PFSK-1 (cell line): ENCODE measurements around the gene RUNX2.

Experiments used
- FOXP2 ChIP-seq: optimal IDR thresholded peaks from 2 replicates; pipeline ENCODE3; 2011; ENCODE audit warnings: borderline replicate concordance, control low read depth, inconsistent platforms; ENCODE audit not compliant: insufficient read depth; ENCODE audit errors: extremely low read length, extremely low read depth
- POLR2AphosphoS5 ChIP-seq: IDR thresholded peaks from 2 replicates; pipeline ENCODE4 v1.6.1; 2012; ENCODE audit warnings: low read depth, mild to moderate bottlenecking, control low read depth, low read length, moderate library complexity
- SIN3A ChIP-seq: IDR thresholded peaks from 2 replicates; pipeline ENCODE4 v1.6.1; 2012; ENCODE audit warnings: mild to moderate bottlenecking, low read length, moderate library complexity, borderline replicate concordance; ENCODE audit not compliant: insufficient read depth
- TAF1 ChIP-seq: IDR thresholded peaks from 2 replicates; pipeline ENCODE4 v1.6.1; 2012; ENCODE audit warnings: low read length, control low read depth, borderline replicate concordance; ENCODE audit not compliant: insufficient read depth
- TF ChIP-seq, protein P1 (sequence below), 2 experiments: IDR thresholded peaks; 2 replicates each; pipeline versions ENCODE4 v1.6.1 to v1.8.0; 2011 to 2012; ENCODE audit warnings: low read depth in 2 of 2, low read length in 2 of 2, control low read depth in 1 of 2, inconsistent platforms in 1 of 2, mild to moderate bottlenecking in 1 of 2, moderate library complexity in 1 of 2; ENCODE audit not compliant: insufficient read depth in 1 of 2

RUNX2 gene

DNA sequence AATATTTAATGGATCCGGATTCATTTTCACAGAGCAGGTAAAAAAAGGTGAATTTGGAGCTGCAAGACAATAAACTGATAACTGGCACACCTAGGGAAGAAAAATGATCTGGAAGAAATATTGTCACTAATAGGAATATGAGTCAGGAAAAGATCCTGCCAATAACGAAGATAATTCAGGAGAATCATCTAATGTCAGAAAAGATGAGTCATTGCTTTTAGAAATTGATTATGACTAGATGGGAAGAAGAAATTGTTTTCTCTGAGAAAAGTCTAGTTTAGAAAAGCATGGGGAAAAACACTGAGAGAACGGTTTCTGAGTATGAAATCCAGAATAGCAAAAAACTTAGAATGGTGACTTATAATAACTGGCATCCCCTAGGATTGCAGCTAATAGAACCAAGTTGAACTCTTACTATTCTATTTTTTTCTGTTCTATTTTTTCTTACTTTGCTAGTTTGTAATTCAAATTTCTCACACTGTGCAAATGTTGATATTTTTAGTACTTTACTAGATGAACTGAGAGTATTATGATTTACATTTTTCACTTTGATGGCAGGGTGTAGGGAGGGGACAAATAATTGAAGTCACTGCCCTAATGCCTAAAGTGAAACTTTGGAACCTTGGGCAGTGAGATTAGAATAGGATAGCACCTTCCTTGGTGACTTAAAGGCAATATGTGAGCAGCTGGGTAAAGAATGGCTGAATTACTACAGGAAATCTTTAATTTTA, 87.8 kb downstream of the RUNX2 start:
- TF ChIP-seq POLR2AphosphoS5 (no peak), SIN3A (no peak), FOXP2 (no peak), TAF1 (no peak)
- TF ChIP-seq, protein P1, sequence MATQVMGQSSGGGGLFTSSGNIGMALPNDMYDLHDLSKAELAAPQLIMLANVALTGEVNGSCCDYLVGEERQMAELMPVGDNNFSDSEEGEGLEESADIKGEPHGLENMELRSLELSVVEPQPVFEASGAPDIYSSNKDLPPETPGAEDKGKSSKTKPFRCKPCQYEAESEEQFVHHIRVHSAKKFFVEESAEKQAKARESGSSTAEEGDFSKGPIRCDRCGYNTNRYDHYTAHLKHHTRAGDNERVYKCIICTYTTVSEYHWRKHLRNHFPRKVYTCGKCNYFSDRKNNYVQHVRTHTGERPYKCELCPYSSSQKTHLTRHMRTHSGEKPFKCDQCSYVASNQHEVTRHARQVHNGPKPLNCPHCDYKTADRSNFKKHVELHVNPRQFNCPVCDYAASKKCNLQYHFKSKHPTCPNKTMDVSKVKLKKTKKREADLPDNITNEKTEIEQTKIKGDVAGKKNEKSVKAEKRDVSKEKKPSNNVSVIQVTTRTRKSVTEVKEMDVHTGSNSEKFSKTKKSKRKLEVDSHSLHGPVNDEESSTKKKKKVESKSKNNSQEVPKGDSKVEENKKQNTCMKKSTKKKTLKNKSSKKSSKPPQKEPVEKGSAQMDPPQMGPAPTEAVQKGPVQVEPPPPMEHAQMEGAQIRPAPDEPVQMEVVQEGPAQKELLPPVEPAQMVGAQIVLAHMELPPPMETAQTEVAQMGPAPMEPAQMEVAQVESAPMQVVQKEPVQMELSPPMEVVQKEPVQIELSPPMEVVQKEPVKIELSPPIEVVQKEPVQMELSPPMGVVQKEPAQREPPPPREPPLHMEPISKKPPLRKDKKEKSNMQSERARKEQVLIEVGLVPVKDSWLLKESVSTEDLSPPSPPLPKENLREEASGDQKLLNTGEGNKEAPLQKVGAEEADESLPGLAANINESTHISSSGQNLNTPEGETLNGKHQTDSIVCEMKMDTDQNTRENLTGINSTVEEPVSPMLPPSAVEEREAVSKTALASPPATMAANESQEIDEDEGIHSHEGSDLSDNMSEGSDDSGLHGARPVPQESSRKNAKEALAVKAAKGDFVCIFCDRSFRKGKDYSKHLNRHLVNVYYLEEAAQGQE (IDR thresholded peaks at IDR 0.05; ENCODE audit: insufficient read depth in 1 of 2, low read depth in 2 of 2, low read length in 2 of 2): no peak

DNA sequence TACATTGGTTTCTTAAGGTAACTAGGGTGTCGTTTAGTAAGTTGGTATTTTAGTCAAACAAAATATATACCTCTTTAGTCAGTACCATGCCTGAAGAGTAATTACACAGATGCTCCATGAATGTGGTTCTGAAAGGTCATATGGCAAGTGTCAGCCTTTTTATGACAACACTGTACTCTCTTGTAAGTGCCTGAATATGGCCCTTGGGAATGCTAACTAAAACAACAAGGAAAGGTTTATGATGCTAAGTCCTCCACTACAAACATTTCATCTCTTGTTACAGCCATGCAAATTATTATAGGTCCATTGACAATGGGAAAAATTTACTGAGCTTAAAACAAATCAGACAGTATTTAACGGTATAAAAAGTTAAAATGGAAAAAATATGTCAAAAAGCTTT, 88.6 kb downstream of the RUNX2 start:
- TF ChIP-seq SIN3A: no peak

DNA sequence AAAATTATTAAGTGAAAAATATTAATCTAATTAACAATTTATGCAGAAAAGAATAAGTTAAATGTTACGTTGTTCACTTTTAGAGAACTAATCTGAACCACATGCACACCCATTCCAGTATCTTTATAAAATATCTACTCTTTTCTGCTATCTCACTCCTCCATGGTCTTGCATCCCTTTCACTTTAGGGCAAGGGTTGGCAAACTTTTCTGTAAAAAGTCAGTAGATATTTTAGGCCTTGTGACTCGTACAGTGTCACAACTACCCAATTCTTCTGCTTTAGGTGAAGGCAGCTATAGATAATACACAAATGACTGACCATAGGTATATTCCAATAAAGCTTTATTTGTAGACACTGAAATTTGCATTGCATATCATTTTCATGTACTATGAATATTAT, 89.3 kb downstream of the RUNX2 start:
- TF ChIP-seq POLR2AphosphoS5: no peak
- no peak for TF ChIP-seq TAF1
- TF ChIP-seq, protein P1 (IDR thresholded peaks at IDR 0.05; ENCODE audit: insufficient read depth in 1 of 2, low read depth in 2 of 2, low read length in 2 of 2): no peak
- TF ChIP-seq FOXP2: no peak
- no peak for TF ChIP-seq SIN3A

DNA sequence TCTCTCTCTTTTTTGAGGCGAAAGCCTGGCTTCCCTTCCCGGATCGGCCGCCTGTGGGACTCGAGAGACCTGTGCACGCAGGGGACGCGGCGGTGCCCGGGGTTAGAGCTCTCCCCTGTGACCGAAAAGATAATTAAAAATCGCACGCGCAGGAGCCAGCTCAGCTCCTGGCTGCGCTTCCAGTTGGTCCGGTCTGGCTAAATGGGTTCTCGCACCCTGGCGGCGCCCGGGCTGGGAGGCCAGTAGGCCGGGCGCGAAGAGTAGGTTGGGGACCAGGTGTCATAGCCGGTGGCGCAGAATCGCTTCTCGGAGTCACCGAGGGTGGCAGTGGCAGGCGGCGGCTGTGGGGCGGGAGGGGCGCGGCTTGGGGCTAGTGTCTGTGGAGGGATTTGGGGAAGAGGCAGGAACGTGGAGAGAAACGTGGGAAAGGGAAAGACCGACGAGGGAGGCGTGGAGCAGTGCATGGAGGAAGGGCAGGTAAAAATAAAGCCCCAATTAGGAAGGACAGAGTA, 91.5 kb downstream of the RUNX2 start:
- TF ChIP-seq TAF1 (no peak), FOXP2 (no peak), SIN3A (no peak), POLR2AphosphoS5 (no peak)
- TF ChIP-seq, protein P1 (IDR thresholded peaks at IDR 0.05; ENCODE audit: insufficient read depth in 1 of 2, low read depth in 2 of 2, low read length in 2 of 2): no peak

DNA sequence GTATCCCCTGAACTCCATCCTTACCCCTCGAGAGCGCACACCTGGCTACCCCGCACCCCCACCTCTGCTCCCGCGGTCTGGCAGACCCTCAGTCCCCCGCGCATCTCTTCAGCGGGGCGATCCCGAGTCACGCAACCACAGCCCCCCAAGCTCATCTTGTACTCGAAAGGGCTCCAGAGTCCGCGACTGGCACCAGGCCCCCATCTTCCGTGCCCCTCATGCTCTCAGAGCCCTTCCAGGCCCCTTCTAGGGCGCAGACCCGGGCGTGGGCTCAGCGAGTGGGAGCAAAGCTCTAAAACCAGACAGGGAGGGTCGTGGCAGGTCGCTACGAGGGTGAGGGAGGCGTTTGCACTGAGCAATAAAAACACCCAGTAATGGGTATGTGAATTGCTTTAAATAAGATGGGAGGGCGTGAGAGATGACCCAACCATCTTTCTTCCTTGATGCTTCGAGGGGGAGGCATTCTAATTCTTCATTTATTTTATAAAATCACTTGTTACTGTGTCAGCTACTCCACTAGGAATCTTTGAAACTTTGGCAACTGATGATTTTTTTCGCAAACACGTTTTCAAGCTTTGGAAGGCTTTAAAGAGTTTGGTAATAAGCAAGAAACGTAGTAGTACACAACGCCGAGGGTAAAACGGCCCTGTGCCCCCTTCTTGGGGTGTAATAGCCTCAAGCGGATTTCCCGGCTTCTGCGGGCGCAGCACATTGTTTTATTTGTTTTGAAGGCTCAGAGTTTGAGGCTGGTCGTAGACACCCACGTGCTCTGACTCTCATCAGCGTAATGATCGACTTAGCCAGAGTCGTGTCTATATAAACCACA, 92.2 kb downstream of the RUNX2 start:
- TF ChIP-seq SIN3A: no peak

DNA sequence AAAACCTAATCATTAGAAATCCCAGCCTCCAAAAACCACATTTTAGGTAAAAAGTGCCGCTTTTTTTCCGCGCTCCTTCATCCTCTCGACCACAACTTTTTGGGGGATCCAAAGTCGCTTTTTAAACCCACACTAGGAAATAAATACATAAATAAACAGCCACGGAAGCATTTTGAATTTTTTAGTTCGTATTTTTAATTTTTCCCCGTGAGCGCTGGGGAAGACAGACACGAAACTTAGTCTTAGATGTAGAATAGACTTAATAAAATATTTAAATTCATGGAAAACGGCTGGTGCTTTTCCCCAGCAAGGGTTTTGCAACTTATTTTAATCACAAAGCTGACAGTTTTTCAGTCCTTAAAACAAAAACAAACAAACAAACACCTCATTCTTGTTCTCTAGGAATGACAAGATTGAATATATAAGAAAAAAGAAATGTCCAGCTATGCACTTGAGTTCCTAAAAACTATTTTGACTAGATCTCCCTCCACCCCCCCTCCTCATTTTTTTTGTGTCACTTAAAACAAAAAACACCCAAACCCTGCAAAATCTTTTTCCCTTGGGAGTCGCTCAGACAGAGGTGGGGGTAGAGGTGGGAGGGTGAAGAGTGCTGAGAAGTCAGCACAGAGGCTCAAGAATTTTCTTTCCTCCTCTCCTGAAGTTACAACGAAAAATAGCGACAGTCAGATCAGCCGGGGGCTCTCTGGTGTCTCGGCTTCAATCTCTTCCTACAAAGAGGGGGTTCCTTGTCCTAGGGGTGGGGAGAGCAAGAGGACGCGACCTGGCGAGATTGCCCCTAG, 93.0 kb downstream of the RUNX2 start:
- TF ChIP-seq, protein P1 (IDR thresholded peaks at IDR 0.05; ENCODE audit: insufficient read depth in 1 of 2, low read depth in 2 of 2, low read length in 2 of 2): no peak
- no peak for TF ChIP-seq FOXP2
- no peak for TF ChIP-seq POLR2AphosphoS5
- TF ChIP-seq SIN3A: no peak
- TF ChIP-seq TAF1: no peak
